Osteoblast (primary cell): Measurements from ENCODE around the gene TAAR5. TPM values are rescaled to one million over a fixed set of nuclear protein-coding genes. Genes with fewer than 3 reads are reported as not detected.

ENCODE experiments used
- DNase-seq: peaks from one replicate; pipeline ENCODE4 v3.0.0; 2011; ENCODE audit warnings: low spot score, mixed read lengths; ENCODE audit not compliant: insufficient read length; ENCODE audit errors: missing footprints
- H2AFZ ChIP-seq: 2 replicates; pipeline ENCODE4 v1.6.0; 2011; ENCODE audit warnings: mild to moderate bottlenecking, low read length
- H3K27ac ChIP-seq: 2 replicates; pipeline ENCODE4 v1.5.1; 2011; ENCODE audit warnings: mild to moderate bottlenecking, low read depth, low read length, moderate library complexity
- H3K27me3 ChIP-seq: 2 replicates; pipeline ENCODE4 v1.6.0; 2012; ENCODE audit warnings: mild to moderate bottlenecking, control low read depth, inconsistent platforms, low read length, moderate library complexity; ENCODE audit not compliant: insufficient read depth
- H3K36me3 ChIP-seq: 2 replicates; pipeline ENCODE4 v1.5.1; 2011; ENCODE audit warnings: mild to moderate bottlenecking, low read length, control low read depth, moderate library complexity; ENCODE audit not compliant: insufficient read depth
- H3K4me1 ChIP-seq: 2 replicates; pipeline ENCODE4 v1.5.1; 2011; ENCODE audit warnings: mild to moderate bottlenecking, low read length, control low read depth, moderate library complexity; ENCODE audit not compliant: insufficient read depth
- H3K4me2 ChIP-seq: 2 replicates; pipeline ENCODE4 v1.6.0; 2011; ENCODE audit warnings: mild to moderate bottlenecking, low read length; ENCODE audit not compliant: insufficient read depth
- H3K4me3 ChIP-seq: fragments of 200-600 bp; sonication (generic); 3 replicates; pipeline ENCODE4 v1.5.1; 2012; ENCODE audit warnings: mild to moderate bottlenecking, low read length, inconsistent platforms; ENCODE audit not compliant: insufficient read depth
- H3K79me2 ChIP-seq: 2 replicates; pipeline ENCODE4 v1.6.0; 2012; ENCODE audit warnings: mild to moderate bottlenecking, low read length, control low read depth, inconsistent platforms; ENCODE audit not compliant: insufficient read depth
- H3K9me3 ChIP-seq: 2 replicates; pipeline ENCODE4 v1.5.1; 2011; ENCODE audit warnings: low read depth, low read length, control low read depth
- H4K20me1 ChIP-seq: 2 replicates; pipeline ENCODE4 v1.6.0; 2012; ENCODE audit warnings: mild to moderate bottlenecking, low read length, control low read depth; ENCODE audit not compliant: insufficient read depth
- CTCF ChIP-seq: IDR thresholded peaks from 2 replicates; pipeline ENCODE4 v1.5.1; 2011; ENCODE audit warnings: mild to moderate bottlenecking, low read depth, low read length, moderate library complexity; ENCODE audit errors: extremely low read depth
- total RNA-seq: library from RNA; depleted of rRNA; stranded (reverse); fragments of >200 nt; gene quantifications from 2 replicates; pipeline ENCODE4 v1.2.3, GENCODE V29; 2012

The TAAR5 gene
- total RNA-seq, 1 donor, result not detected

GRCh38 chr6:132570221-132570777, 19.2 kb downstream of the TAAR5 start, which contains the start of gene TAAR6:
TSS of gene TAAR6 (plus strand) at chr6:132570322. CDS start at chr6:132570322, 0 bp downstream.
- Histone ChIP-seq H4K20me1 (no peaks in the 10 kb centered on the region), H3K79me2 (no peaks in the 10 kb centered on the region), H3K36me3 (no peaks in the 10 kb centered on the region), H3K9me3 (no peaks in the 10 kb centered on the region), H3K4me3 (no peak within 1 kb of the TSS), H3K4me1 (no peaks in the 10 kb centered on the region), H3K4me2 (no peak within 1 kb of the TSS), H3K27ac (no peak within 1 kb of the TSS), H3K27me3 (peaks cover 32% of the 10 kb centered on the region), H2AFZ (no peak within 1 kb of the TSS)
- TF ChIP-seq CTCF, result no peak
- DNase-seq, result no peak

GRCh38 chr6:132569170-132569569, 20.4 kb downstream of the TAAR5 start:
- Histone ChIP-seq H2AFZ (no peak overlapping the region), H3K27me3 (peaks cover 30% of the 10 kb centered on the region), H3K4me2 (no peak overlapping the region), H4K20me1 (no peaks in the 10 kb centered on the region), H3K27ac (no peak overlapping the region), H3K36me3 (no peaks in the 10 kb centered on the region), H3K4me1 (no peaks in the 10 kb centered on the region), H3K4me3 (no peak overlapping the region), H3K9me3 (no peaks in the 10 kb centered on the region), H3K79me2 (no peaks in the 10 kb centered on the region)
- DNase-seq, result no peak
- TF ChIP-seq CTCF, result no peak

- Histone ChIP-seq H3K4me3 (no peak overlapping the region), H3K36me3 (no peaks in the 10 kb centered on the region), H4K20me1 (no peaks in the 10 kb centered on the region), H2AFZ (no peak overlapping the region), H3K27me3 (peaks cover 32% of the 10 kb centered on the region), H3K4me2 (no peak overlapping the region), H3K4me1 (no peaks in the 10 kb centered on the region), H3K27ac (no peak overlapping the region), H3K9me3 (no peaks in the 10 kb centered on the region), H3K79me2 (no peaks in the 10 kb centered on the region)
- no peak for DNase-seq
- TF ChIP-seq CTCF, result no peak
Measured at GRCh38 chr6:132568611-132569010, 20.9 kb downstream of the TAAR5 start.

GRCh38 chr6:132567566-132567965, 22.0 kb downstream of the TAAR5 start:
- no peak for DNase-seq
- Histone ChIP-seq H3K4me2 (no peak overlapping the region), H4K20me1 (no peaks in the 10 kb centered on the region), H3K27me3 (peaks cover 31% of the 10 kb centered on the region), H3K36me3 (no peaks in the 10 kb centered on the region), H3K4me1 (no peaks in the 10 kb centered on the region), H3K27ac (no peak overlapping the region), H2AFZ (no peak overlapping the region), H3K79me2 (no peaks in the 10 kb centered on the region), H3K4me3 (no peak overlapping the region), H3K9me3 (no peaks in the 10 kb centered on the region)
- TF ChIP-seq CTCF, result no peak
